ENCODE data around the gene LPP. TPM values are rescaled to one million over a fixed set of nuclear protein-coding genes. Genes with fewer than 3 reads are reported as not detected.

The LPP gene
- total RNA-seq, 1 donor from 2014 or later = 222 TPM

GRCh38 chr3:188908002-188908850, 754.3 kb downstream of the LPP start:
- Histone ChIP-seq H4K20me1 (ENCODE audit: insufficient read depth, low read length) (no peaks in the 10 kb centered on the region), H3K4me2 (ENCODE audit: low read length) (no peak overlapping the region), H3K36me3 (ENCODE audit: insufficient read depth, low read length) (no peaks in the 10 kb centered on the region), H3K4me1 (ENCODE audit: insufficient read depth, low read length) (no peaks in the 10 kb centered on the region), H3K27ac (ENCODE audit: low read depth, low read length) (no peak overlapping the region), H2AFZ (ENCODE audit: low read depth, low read length) (no peak overlapping the region), H3K9ac (ENCODE audit: low read length) (no peak overlapping the region), H3K4me3 (ENCODE audit: insufficient read depth, low read depth, low read length) (no peak overlapping the region), H3K9me3 (ENCODE audit: insufficient read depth, low read depth, low read length) (no peaks in the 10 kb centered on the region), H3K79me2 (ENCODE audit: insufficient read depth, low read length) (no peaks in the 10 kb centered on the region), H3K27me3 (ENCODE audit: insufficient read depth, low read length) (no peaks in the 10 kb centered on the region)
- TF ChIP-seq EZH2 (IDR thresholded peaks at IDR 0.05; ENCODE audit: insufficient read depth, low read length) = no peak
- no peak for TF ChIP-seq CTCF (IDR thresholded peaks at IDR 0.05; ENCODE audit: insufficient read depth, low read depth, low read length)
- H3K27me3 Mint-ChIP-seq (ENCODE audit: low read depth, unreplicated experiment) = no peaks in the 10 kb centered on the region
- FAIRE-seq = no peak
- H3K4me1 Mint-ChIP-seq (ENCODE audit: low read depth, unreplicated experiment) = peaks cover 14% of the 10 kb centered on the region
- H3K4me3 Mint-ChIP-seq (ENCODE audit: unreplicated experiment) = no peak overlapping the region
- H3K9me3 Mint-ChIP-seq (ENCODE audit: unreplicated experiment) = no peaks in the 10 kb centered on the region
- DNase-seq (ENCODE audit: low read depth) = no peak
- no peak overlapping the region for H3K27ac Mint-ChIP-seq (ENCODE audit: unreplicated experiment)
- H3K36me3 Mint-ChIP-seq (ENCODE audit: low read depth, unreplicated experiment) = peaks cover 13% of the 10 kb centered on the region

GRCh38 chr3:188911026-188911850, 757.3 kb downstream of the LPP start:
- H3K4me3 Mint-ChIP-seq (ENCODE audit: unreplicated experiment) = no peak overlapping the region
- H3K4me3 ChIP-seq (ENCODE audit: insufficient read depth, low read depth, low read length) = no peak overlapping the region
- no peak overlapping the region for H3K4me2 ChIP-seq (ENCODE audit: low read length)
- FAIRE-seq = no peak
- no peaks in the 10 kb centered on the region for H3K27me3 Mint-ChIP-seq (ENCODE audit: low read depth, unreplicated experiment)
- H3K9ac ChIP-seq (ENCODE audit: low read length) = no peak overlapping the region
- no peaks in the 10 kb centered on the region for H3K9me3 ChIP-seq (ENCODE audit: insufficient read depth, low read depth, low read length)
- no peaks in the 10 kb centered on the region for H3K36me3 ChIP-seq (ENCODE audit: insufficient read depth, low read length)
- H3K27ac ChIP-seq (ENCODE audit: low read depth, low read length) = no peak overlapping the region
- H4K20me1 ChIP-seq (ENCODE audit: insufficient read depth, low read length) = no peaks in the 10 kb centered on the region
- H3K9me3 Mint-ChIP-seq (ENCODE audit: unreplicated experiment) = peaks cover under 1% of the 10 kb centered on the region
- TF ChIP-seq CTCF (IDR thresholded peaks at IDR 0.05; ENCODE audit: insufficient read depth, low read depth, low read length) (no peak), EZH2 (IDR thresholded peaks at IDR 0.05; ENCODE audit: insufficient read depth, low read length) (no peak)
- no peaks in the 10 kb centered on the region for H3K27me3 ChIP-seq (ENCODE audit: insufficient read depth, low read length)
- peaks cover 11% of the 10 kb centered on the region for H3K36me3 Mint-ChIP-seq (ENCODE audit: low read depth, unreplicated experiment)
- H3K4me1 ChIP-seq (ENCODE audit: insufficient read depth, low read length) = peaks cover 12% of the 10 kb centered on the region
- H3K4me1 Mint-ChIP-seq (ENCODE audit: low read depth, unreplicated experiment) = peaks cover 9% of the 10 kb centered on the region
- no peak for DNase-seq (ENCODE audit: low read depth)
- H3K27ac Mint-ChIP-seq (ENCODE audit: unreplicated experiment) = no peak overlapping the region
- no peaks in the 10 kb centered on the region for H3K79me2 ChIP-seq (ENCODE audit: insufficient read depth, low read length)
- H2AFZ ChIP-seq (ENCODE audit: low read depth, low read length) = no peak overlapping the region
